HFFc6 (cell line): ENCODE results near the gene SPRR2E. TPM values are rescaled to one million over a fixed set of nuclear protein-coding genes. Genes with fewer than 3 reads are reported as not detected.
"Not testable (repeated sequence)": the region's sequence is repeated elsewhere in the genome, so short reads cannot be mapped to it uniquely, and the experiment has no call there.

Source experiments
- DNase-seq: peaks from one replicate; pipeline ENCODE4 v3.0.0-alpha.2; 2018
- H3K27ac Mint-ChIP-seq: 2 replicates; pipeline ENCODE4 v1.8.0; 2020; ENCODE audit warnings: mild to moderate bottlenecking, mixed read lengths
- H3K27me3 Mint-ChIP-seq: 2 replicates; pipeline ENCODE4 v1.8.0; 2021; ENCODE audit warnings: mild to moderate bottlenecking, moderate library complexity, mixed read lengths; ENCODE audit not compliant: insufficient read depth
- H3K36me3 Mint-ChIP-seq: 2 replicates; pipeline ENCODE4 v1.8.0; 2021; ENCODE audit warnings: low read depth, mixed read lengths
- H3K4me1 Mint-ChIP-seq: 2 replicates; pipeline ENCODE4 v1.8.0; 2020; ENCODE audit warnings: low read depth, mixed read lengths
- H3K4me3 Mint-ChIP-seq: 2 replicates; pipeline ENCODE4 v1.8.0; 2020; ENCODE audit warnings: mild to moderate bottlenecking, moderate library complexity, mixed read lengths
- H3K9me3 Mint-ChIP-seq: 2 replicates; pipeline ENCODE4 v1.8.0; 2020; ENCODE audit warnings: mild to moderate bottlenecking, mixed read lengths
- long read RNA-seq: library from polyadenylated mRNA; unstranded; transcript quantifications from one replicate; pipeline ENCODE4 v2.0.0, GENCODE V29; 2019
- total RNA-seq, 6 experiments: library from RNA; stranded (reverse); fragmentation: NEBNext Ultra II Directional; extraction: Animal tissue kit (Norgen Biotek cat#: 25700); gene quantifications; 2 replicates in 1 of 6; 3 replicates in 5 of 6; pipeline ENCODE4 v1.2.3, GENCODE V29; 2021
- TF ChIP-seq, protein P1 (sequence below): fragments of 200-600 bp; sonication (generic); IDR thresholded peaks from 2 replicates; pipeline ENCODE4 v1.5.0; 2021; ENCODE audit warnings: antibody characterized with exemption, mild to moderate bottlenecking

SPRR2E gene
- not detected for total RNA-seq
- long read RNA-seq, result 0 reads

GRCh38 chr1:153094426-153094825, at the start of gene SPRR2E:
SPRR2E (minus strand) TSS chr1:153094526; CDS start chr1:153093751, 775 bp downstream.
- H3K4me3 Mint-ChIP-seq, result no peak within 1 kb of the TSS
- TF ChIP-seq, protein P1, sequence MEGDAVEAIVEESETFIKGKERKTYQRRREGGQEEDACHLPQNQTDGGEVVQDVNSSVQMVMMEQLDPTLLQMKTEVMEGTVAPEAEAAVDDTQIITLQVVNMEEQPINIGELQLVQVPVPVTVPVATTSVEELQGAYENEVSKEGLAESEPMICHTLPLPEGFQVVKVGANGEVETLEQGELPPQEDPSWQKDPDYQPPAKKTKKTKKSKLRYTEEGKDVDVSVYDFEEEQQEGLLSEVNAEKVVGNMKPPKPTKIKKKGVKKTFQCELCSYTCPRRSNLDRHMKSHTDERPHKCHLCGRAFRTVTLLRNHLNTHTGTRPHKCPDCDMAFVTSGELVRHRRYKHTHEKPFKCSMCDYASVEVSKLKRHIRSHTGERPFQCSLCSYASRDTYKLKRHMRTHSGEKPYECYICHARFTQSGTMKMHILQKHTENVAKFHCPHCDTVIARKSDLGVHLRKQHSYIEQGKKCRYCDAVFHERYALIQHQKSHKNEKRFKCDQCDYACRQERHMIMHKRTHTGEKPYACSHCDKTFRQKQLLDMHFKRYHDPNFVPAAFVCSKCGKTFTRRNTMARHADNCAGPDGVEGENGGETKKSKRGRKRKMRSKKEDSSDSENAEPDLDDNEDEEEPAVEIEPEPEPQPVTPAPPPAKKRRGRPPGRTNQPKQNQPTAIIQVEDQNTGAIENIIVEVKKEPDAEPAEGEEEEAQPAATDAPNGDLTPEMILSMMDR, result no peak
- no peak for DNase-seq
- 0 out of 2 replicates have a peak, but pooled peaks cover 3% of the 10 kb centered on the region for H3K9me3 Mint-ChIP-seq
- H3K27me3 Mint-ChIP-seq, result no peaks in the 10 kb centered on the region; the same call in 1 of the 2 replicates
- no peak within 1 kb of the TSS for H3K27ac Mint-ChIP-seq
- H3K36me3 Mint-ChIP-seq, result no peaks in the 10 kb centered on the region
- H3K4me1 Mint-ChIP-seq, result no peaks in the 10 kb centered on the region

- Mint-ChIP-seq H3K27me3 (no peaks in the 10 kb centered on the region), H3K4me3 (no peak overlapping the region), H3K36me3 (no peaks in the 10 kb centered on the region), H3K9me3 (peaks cover 9% of the 10 kb centered on the region; the same call in 1 of the 2 replicates), H3K4me1 (no peaks in the 10 kb centered on the region), H3K27ac (no peak overlapping the region)
- DNase-seq, result no peak
- TF ChIP-seq, protein P1, result no peak
Observed at GRCh38 chr1:153141377-153141776, 47.1 kb upstream of the SPRR2E start.

DNA sequence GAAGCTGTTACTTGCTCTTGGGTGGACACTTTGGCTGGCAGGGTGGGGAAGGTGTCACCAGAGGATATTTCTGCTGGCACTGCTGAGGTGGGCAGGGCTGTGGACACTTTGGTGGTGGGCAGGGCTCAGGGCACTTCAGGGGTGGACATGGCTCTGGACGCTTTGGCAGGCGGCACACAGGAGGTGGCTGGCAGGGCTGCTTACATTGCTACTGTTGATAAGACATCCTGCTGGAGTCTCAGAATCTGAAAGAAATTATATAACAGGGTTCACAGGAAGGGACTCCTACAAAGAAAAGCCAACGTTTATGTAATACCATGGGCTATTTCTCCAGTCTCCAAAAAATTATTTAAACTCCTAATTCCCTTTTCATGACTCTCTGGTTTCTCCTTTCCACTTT, 46.2 kb upstream of the SPRR2E start:
- H3K27me3 Mint-ChIP-seq, result no peaks in the 10 kb centered on the region
- DNase-seq, result no peak
- no peak overlapping the region for H3K27ac Mint-ChIP-seq
- H3K36me3 Mint-ChIP-seq, result no peaks in the 10 kb centered on the region
- peaks cover 9% of the 10 kb centered on the region; the same call in 1 of the 2 replicates for H3K9me3 Mint-ChIP-seq
- H3K4me3 Mint-ChIP-seq, result no peak overlapping the region
- TF ChIP-seq, protein P1, result no peak
- no peaks in the 10 kb centered on the region for H3K4me1 Mint-ChIP-seq

DNA sequence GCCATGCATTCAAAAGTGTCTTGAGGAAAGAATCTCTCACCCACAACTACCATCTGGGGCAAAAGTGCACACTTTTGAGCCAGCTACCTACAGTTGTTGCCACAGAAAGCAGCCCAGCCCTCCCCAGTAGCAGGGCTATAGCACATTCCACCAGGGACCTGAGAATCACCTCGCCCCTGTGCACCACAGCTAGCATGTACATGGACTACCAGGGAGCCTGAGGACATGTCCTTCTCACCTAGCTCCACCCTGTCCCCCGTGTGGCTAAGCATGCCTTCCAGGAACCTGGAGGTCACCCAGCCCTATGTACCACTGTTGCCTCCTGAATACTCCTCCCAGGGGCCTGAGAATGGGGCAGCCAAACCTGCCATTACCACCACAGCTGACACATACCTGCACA, 39.4 kb upstream of the SPRR2E start:
- H3K9me3 Mint-ChIP-seq, result peaks cover 7% of the 10 kb centered on the region; the same call in 1 of the 2 replicates
- DNase-seq, result no peak
- no peaks in the 10 kb centered on the region for H3K27me3 Mint-ChIP-seq
- TF ChIP-seq, protein P1, result no peak
- H3K4me3 Mint-ChIP-seq, result no peak overlapping the region
- H3K36me3 Mint-ChIP-seq, result no peaks in the 10 kb centered on the region
- no peaks in the 10 kb centered on the region for H3K4me1 Mint-ChIP-seq
- no peak overlapping the region for H3K27ac Mint-ChIP-seq

DNA sequence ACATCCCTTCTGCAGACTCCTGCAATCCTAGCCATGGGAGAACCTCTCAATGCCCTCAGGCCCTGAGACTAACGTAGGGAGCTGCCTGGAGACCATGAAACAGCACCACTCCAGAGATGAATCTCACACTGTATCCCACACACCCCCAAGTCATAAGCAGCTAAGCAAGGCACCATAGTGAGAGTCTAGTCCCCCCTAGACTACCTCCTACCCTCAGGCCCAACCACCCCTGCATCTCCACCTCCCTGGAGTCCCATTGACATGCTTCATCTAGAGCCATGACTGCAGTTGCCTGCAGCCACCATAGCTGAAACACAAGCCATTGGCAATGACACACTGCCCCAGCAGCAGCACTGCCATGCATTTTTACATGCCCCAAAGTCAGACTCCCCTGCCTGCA, 38.9 kb upstream of the SPRR2E start:
- Mint-ChIP-seq H3K27ac (no peak overlapping the region), H3K27me3 (no peaks in the 10 kb centered on the region), H3K4me1 (no peaks in the 10 kb centered on the region), H3K9me3 (peaks cover 7% of the 10 kb centered on the region; the same call in 1 of the 2 replicates), H3K4me3 (no peak overlapping the region), H3K36me3 (no peaks in the 10 kb centered on the region)
- TF ChIP-seq, protein P1, result no peak
- no peak for DNase-seq

GRCh38 chr1:153128688-153129087, 34.4 kb upstream of the SPRR2E start:
- not testable (repeated sequence) for H3K4me3 Mint-ChIP-seq, H3K27me3 Mint-ChIP-seq
- peaks cover 17% of the 10 kb centered on the region; the same call in 1 of the 2 replicates for H3K9me3 Mint-ChIP-seq

More at GRCh38 chr1:153128688-153129087, 34.4 kb upstream of the SPRR2E start:
- H3K27ac Mint-ChIP-seq, H3K36me3 Mint-ChIP-seq, H3K4me1 Mint-ChIP-seq, DNase-seq: not testable (repeated sequence)
